ENCODE data around the gene NUDT16L1. TPM values are rescaled to one million over a fixed set of nuclear protein-coding genes. Genes with fewer than 3 reads are reported as not detected.
A peak's percentile ranks its signal among the peaks of the same experiment; 100 is the strongest.

Gene NUDT16L1
- polyA plus RNA-seq, 3 donors, result 40.0 to 62.7 (median 41.1) TPM

- TF ChIP-seq, protein P1, sequence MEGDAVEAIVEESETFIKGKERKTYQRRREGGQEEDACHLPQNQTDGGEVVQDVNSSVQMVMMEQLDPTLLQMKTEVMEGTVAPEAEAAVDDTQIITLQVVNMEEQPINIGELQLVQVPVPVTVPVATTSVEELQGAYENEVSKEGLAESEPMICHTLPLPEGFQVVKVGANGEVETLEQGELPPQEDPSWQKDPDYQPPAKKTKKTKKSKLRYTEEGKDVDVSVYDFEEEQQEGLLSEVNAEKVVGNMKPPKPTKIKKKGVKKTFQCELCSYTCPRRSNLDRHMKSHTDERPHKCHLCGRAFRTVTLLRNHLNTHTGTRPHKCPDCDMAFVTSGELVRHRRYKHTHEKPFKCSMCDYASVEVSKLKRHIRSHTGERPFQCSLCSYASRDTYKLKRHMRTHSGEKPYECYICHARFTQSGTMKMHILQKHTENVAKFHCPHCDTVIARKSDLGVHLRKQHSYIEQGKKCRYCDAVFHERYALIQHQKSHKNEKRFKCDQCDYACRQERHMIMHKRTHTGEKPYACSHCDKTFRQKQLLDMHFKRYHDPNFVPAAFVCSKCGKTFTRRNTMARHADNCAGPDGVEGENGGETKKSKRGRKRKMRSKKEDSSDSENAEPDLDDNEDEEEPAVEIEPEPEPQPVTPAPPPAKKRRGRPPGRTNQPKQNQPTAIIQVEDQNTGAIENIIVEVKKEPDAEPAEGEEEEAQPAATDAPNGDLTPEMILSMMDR (IDR thresholded peaks at IDR 0.05), result no peak
- intact Hi-C loops (cut with micrococcal nuclease), result no loop called here
- H3K4me3 ChIP-seq (replicated peaks in 1 of 3; ENCODE audit: low read depth in 2 of 3, low read length in 3 of 3), result no peak overlapping the region
Measured at GRCh38 chr16:4685292-4685691, 8.1 kb upstream of the NUDT16L1 start.

DNA sequence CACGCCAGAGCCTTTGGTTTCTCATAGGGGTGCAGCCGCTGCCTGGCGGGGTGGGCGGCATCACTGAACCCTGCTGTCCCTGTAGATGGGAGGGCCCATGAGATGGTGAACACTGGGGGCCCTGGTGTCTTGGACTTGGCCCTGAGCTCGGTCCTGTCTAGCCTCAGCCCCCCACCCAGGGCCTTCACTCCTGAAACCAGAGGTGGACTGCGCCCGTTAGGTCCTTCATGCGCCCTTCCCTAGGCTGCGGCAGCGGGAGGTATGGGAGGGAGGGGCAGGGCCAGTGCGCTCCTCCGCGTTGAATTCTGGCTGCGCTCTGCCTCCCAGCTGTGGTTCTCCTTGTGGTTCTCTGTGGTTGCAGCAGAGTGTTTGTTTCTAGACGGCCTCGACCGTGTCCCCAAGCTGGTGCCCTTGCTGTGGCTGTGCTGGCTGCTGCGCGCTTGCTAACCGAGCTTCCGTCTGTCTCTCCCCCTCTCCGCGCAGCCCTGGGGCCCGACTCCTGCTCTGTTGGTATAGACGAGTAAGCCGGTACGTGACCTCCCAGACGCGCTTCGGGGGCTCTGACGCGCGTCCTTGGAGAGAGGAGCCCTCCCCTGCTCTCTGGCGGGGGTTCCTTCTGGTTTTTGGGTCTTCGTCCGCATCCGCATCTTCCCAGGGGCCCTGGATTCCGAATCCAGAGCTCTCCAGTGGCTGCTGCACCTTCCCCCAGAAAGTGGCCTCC, 7.4 kb upstream of the NUDT16L1 start:
- TF ChIP-seq, protein P1 (IDR thresholded peaks at IDR 0.05), result no peak
- peaks cover 70 to 74% of the 10 kb centered on the region in 2 donors for H3K36me3 ChIP-seq (replicated peaks in 1 of 2; ENCODE audit: control insufficient read depth in 1 of 2, insufficient read depth in 2 of 2, low read length in 2 of 2)
- H3K9ac ChIP-seq (ENCODE audit: insufficient read depth, low read length, poor library complexity, severe bottlenecking), result no peak overlapping the region
- H3K9me3 ChIP-seq (replicated peaks in 1 of 2; ENCODE audit: control insufficient read depth in 1 of 2, insufficient read depth in 1 of 2, low read length in 2 of 2), result no peaks in the 10 kb centered on the region
- H3K27ac Mint-ChIP-seq, result peak overlapping the region in 1 of 7 donors; percentile 42
- H3K4me3 Mint-ChIP-seq, result no peak overlapping the region
- no peak overlapping the region for H3K27ac ChIP-seq (ENCODE audit: low read depth in 1 of 2, low read length in 2 of 2)
- no peak overlapping the region for H3K4me2 ChIP-seq (replicated peaks; ENCODE audit: extremely low read depth, low read length, poor library complexity, severe bottlenecking)
- no peak overlapping the region for H2AFZ ChIP-seq (ENCODE audit: insufficient read depth, low read depth, low read length, poor library complexity, severe bottlenecking)
- H3K4me1 ChIP-seq (ENCODE audit: control insufficient read depth in 1 of 2, insufficient read depth in 2 of 2, low read length in 2 of 2), result peaks cover 45 to 50% of the 10 kb centered on the region in 2 donors
- H3K27me3 ChIP-seq (ENCODE audit: control insufficient read depth in 2 of 2, insufficient read depth in 2 of 2, low read length in 2 of 2), result no peaks in the 10 kb centered on the region
- no peaks in the 10 kb centered on the region for H3K9me3 Mint-ChIP-seq
- H3K36me3 Mint-ChIP-seq, result peaks cover 46 to 85% of the 10 kb centered on the region in 2 donors
- WGBS (ENCODE audit: insufficient coverage), result 86% methylated on average over 28 of the region's 38 CpGs
- no peak overlapping the region for H3K4me3 ChIP-seq (replicated peaks in 1 of 3; ENCODE audit: low read depth in 2 of 3, low read length in 3 of 3)
- DNase-seq, result no peak
- H4K20me1 ChIP-seq (ENCODE audit: insufficient read depth, low read length), result peaks cover 17% of the 10 kb centered on the region
- peaks cover 41% of the 10 kb centered on the region for H3K4me1 Mint-ChIP-seq
- intact Hi-C loops (cut with micrococcal nuclease), result no loop called here
- peaks cover 29% of the 10 kb centered on the region for H3K79me2 ChIP-seq (ENCODE audit: insufficient read depth, low read length)
- H3K27me3 Mint-ChIP-seq (ENCODE audit: low read depth in 3 of 3), result no peaks in the 10 kb centered on the region

More at GRCh38 chr16:4685292-4685691, 8.1 kb upstream of the NUDT16L1 start:
- Histone ChIP-seq H3K27ac (ENCODE audit: low read depth in 1 of 2, low read length in 2 of 2) (no peak overlapping the region), H3K9me3 (replicated peaks in 1 of 2; ENCODE audit: control insufficient read depth in 1 of 2, insufficient read depth in 1 of 2, low read length in 2 of 2) (no peaks in the 10 kb centered on the region), H3K9ac (ENCODE audit: insufficient read depth, low read length, poor library complexity, severe bottlenecking) (no peak overlapping the region), H2AFZ (ENCODE audit: insufficient read depth, low read depth, low read length, poor library complexity, severe bottlenecking) (no peak overlapping the region), H3K4me1 (ENCODE audit: control insufficient read depth in 1 of 2, insufficient read depth in 2 of 2, low read length in 2 of 2) (peaks cover 45 to 50% of the 10 kb centered on the region in 2 donors), H3K4me2 (replicated peaks; ENCODE audit: extremely low read depth, low read length, poor library complexity, severe bottlenecking) (no peak overlapping the region), H3K27me3 (ENCODE audit: control insufficient read depth in 2 of 2, insufficient read depth in 2 of 2, low read length in 2 of 2) (no peaks in the 10 kb centered on the region), H3K36me3 (replicated peaks in 1 of 2; ENCODE audit: control insufficient read depth in 1 of 2, insufficient read depth in 2 of 2, low read length in 2 of 2) (peaks cover 68 to 75% of the 10 kb centered on the region in 2 donors), H3K79me2 (ENCODE audit: insufficient read depth, low read length) (peaks cover 35% of the 10 kb centered on the region), H4K20me1 (ENCODE audit: insufficient read depth, low read length) (peaks cover 15% of the 10 kb centered on the region)
- peaks cover 44 to 86% of the 10 kb centered on the region in 2 donors for H3K36me3 Mint-ChIP-seq
- DNase-seq, result no peak
- H3K4me1 Mint-ChIP-seq, result peaks cover 38% of the 10 kb centered on the region
- no peak overlapping the region for H3K27ac Mint-ChIP-seq
- WGBS (ENCODE audit: insufficient coverage), result 96% methylated on average over 11 of the region's 13 CpGs
- H3K4me3 Mint-ChIP-seq, result no peak overlapping the region
- no peaks in the 10 kb centered on the region for H3K27me3 Mint-ChIP-seq (ENCODE audit: low read depth in 3 of 3)
- H3K9me3 Mint-ChIP-seq, result peaks cover 0 to 2% (median 0%) of the 10 kb centered on the region in 7 donors
